DLD1 (cell line): ENCODE data around the gene BCS1L.
"Not testable (repeated sequence)": the region's sequence is repeated elsewhere in the genome, so short reads cannot be mapped to it uniquely, and the experiment has no call there.

Source experiments
- in situ Hi-C: cut with HindIII; loops from 2 replicates; pipeline ENCODE4 v1.10.0; 2017; ENCODE audit warnings: low sequenced_read_pairs

Gene BCS1L

GRCh38 chr2:218658671-218659257 is 719 bp upstream of the BCS1L start:
- in situ Hi-C loops = loop anchor here (5.0 kb wide), 1 partner anchor 34 kb away; no protein-coding TSS in a partner anchor

- in situ Hi-C loops = loop anchor here (5.0 kb wide), 1 partner anchor 32 kb away; no protein-coding TSS in a partner anchor
These were observed 490 bp downstream of the BCS1L start for GRCh38 chr2:218659988-218660358.

GRCh38 chr2:218662377-218662776 is 2.9 kb downstream of the BCS1L start:
- in situ Hi-C loops = no loop called here

- in situ Hi-C loops = no loop called here
These were observed 3.3 kb downstream of the BCS1L start for GRCh38 chr2:218662827-218663226.

GRCh38 chr2:218663901-218664300 is 4.4 kb downstream of the BCS1L start:
- in situ Hi-C loops = no loop called here

- in situ Hi-C loops = no loop called here
These were observed 5.2 kb downstream of the BCS1L start for GRCh38 chr2:218664653-218665052.

GRCh38 chr2:218671097-218671653 is 11.7 kb downstream of the BCS1L start:
- in situ Hi-C loops = no loop called here

GRCh38 chr2:218671654-218672566 is 12.4 kb downstream of the BCS1L start, which contains the start of the genes RNF25 and STK36:
Gene RNF25 (minus strand): TSS chr2:218672002. CDS start chr2:218671970, 32 bp downstream.
Gene STK36 (plus strand): TSS chr2:218672086. CDS start chr2:218672830, 744 bp downstream.
- in situ Hi-C loops = no loop called here

GRCh38 chr2:218679119-218679518 is 19.6 kb downstream of the BCS1L start:
- in situ Hi-C loops = no loop called here

GRCh38 chr2:218680061-218680460 is 20.6 kb downstream of the BCS1L start:
- in situ Hi-C loops = no loop called here

GRCh38 chr2:218687400-218688060 is 28.0 kb downstream of the BCS1L start:
- in situ Hi-C loops = not testable (repeated sequence)

GRCh38 chr2:218691234-218691633 is 31.8 kb downstream of the BCS1L start:
- in situ Hi-C loops = loop anchor here (5.0 kb wide), 1 partner anchor 34 kb away; the partner anchor contains the start of genes BCS1L and ZNF142

GRCh38 chr2:218694405-218695145 is 35.1 kb downstream of the BCS1L start:
- in situ Hi-C loops = loop anchor here (5.0 kb wide), 1 partner anchor 37 kb away; the partner anchor contains the start of genes BCS1L and ZNF142

GRCh38 chr2:218698885-218699284 is 39.4 kb downstream of the BCS1L start:
- in situ Hi-C loops = no loop called here

- in situ Hi-C loops = no loop called here
These were observed 42.3 kb downstream of the BCS1L start for GRCh38 chr2:218701806-218702205.

- in situ Hi-C loops = no loop called here
These were observed 43.9 kb downstream of the BCS1L start for GRCh38 chr2:218703341-218703740.

- in situ Hi-C loops = no loop called here
These were observed 48.6 kb downstream of the BCS1L start for GRCh38 chr2:218708086-218708485.

GRCh38 chr2:218709908-218710307 is 50.4 kb downstream of the BCS1L start:
- in situ Hi-C loops = no loop called here

- in situ Hi-C loops = no loop called here
These were observed 50.8 kb downstream of the BCS1L start for GRCh38 chr2:218710334-218710686.
